ENCODE measurements around the gene SH3RF3.
"Not testable (repeated sequence)": the region's sequence is repeated elsewhere in the genome, so short reads cannot be mapped to it uniquely, and the experiment has no call there.

The SH3RF3 gene

DNA sequence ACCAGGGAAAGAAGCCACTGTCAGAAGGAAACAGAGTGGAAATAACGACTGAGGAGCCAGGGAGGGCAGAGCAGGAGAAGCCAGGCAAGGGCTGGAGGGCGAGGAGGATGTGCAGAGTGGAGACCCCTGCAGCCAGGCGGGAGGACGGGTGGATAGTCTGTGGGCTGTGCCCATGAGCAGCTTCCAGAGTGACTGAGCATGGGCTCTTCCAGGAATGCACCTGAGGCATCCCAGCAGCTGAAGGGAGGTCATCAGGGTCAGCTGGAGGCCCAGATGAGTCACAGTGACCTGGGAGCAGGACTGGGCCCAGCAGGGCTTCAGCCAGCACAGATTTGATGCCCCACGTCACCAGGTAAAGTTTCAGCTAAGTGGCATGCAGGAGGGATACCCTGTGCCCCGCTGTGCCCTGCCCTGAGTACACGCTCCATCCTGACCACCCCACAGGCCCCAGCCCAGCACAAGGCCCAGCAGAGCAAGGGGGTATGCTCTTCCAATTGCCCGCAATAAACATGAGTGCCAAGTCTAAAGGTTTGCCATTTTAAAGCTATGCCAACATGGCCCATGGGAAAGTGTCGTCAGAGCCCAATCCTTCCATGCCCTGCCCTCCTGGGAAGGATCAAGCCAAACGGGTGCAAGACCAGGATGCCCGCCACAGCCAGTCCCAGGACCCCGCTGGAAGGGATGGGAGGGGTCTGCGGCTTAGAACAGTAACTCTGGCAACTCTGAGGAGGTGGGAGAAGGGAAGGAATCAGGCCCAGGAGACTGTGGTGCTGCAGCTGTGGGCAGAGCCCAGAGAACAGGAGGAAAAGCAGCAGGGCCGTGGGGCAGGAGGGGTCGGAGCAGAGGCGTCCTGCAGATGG, 399.1 kb downstream of the SH3RF3 start:
- no peak for DNase-seq (ENCODE audit: low spot score)

GRCh38 chr2:109528811-109529501, 400.0 kb downstream of the SH3RF3 start:
- DNase-seq (ENCODE audit: low spot score), result no peak

GRCh38 chr2:109529532-109530449, 400.8 kb downstream of the SH3RF3 start:
- no peak for DNase-seq (ENCODE audit: low spot score)

DNA sequence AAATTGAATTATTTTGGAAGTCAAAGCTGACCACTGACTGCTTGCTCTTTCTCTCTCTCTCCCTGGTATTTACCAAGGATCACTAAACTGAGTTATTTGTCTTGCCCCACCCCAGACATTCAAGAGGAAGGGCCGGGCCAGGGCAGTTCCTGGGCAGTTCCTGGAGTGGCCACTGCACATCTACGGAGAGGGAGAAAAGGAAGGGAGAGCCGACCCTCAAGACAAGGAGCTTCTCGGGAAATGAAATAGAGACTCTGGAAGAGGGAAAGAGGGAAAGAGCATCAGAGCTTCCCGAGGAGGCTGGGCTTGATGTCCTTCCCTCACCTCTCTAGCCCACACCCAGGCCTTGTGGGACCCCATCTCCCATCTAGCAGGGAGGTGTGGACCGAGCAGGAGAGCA, 401.7 kb downstream of the SH3RF3 start:
- no peak for DNase-seq (ENCODE audit: low spot score)

DNA sequence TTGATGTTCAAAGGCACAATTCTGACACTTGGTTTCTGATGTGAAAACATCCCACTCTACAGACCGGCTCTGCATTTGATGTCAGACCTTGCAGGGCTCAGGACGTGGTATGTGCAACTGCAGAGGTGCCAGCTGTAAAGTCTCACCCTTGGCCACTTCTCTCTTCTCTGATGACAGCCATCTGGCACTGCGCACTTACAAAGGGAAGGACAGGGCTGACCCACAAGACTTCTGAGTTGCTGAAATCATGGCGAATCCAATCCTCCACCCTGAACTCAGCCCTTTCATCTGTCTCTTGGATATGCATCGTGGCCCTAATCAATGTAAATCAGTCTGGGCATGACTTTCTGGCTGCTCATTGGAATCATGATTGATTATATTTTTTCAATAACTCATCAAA, 402.2 kb downstream of the SH3RF3 start:
- DNase-seq (ENCODE audit: low spot score), result no peak

DNA sequence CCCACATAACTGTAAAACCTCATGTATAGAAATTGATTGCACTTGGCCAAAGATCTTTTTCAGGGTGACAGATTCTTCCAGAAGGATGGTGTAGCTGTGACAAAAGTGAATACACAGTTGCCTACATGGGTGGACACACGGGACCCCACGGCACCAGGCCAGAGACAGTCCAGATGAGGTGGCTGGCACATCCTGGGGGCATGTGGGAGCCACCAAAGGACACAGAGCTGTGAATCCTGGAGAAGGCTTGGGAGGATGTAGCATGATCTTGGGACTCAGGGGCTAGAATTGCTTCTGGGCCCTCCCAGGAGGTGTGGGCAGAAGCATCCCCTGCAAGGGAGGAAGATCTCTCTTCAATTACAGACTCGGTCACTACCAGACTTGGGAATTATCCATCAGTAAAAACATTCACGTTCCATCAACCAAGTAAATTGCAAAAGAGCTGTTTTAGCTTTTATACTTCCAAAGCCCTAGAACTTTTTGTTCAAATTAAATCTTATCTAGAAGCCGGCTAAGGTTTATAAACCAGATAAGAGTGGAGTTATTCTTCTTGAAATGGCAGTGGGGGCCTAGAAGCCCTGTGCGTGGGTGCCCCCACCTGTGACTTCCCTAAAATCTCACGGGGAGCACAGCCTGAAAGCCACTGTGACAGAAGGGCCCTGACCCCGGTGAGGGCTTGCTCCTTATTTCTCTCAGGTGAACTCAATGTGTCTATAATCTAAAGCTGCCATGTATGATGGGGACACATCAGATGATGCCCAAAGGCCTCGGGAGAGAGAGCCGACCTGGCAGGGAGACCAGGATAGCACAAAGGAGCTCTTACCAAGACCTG, 403.1 kb downstream of the SH3RF3 start:
- no peak for DNase-seq (ENCODE audit: low spot score)

DNA sequence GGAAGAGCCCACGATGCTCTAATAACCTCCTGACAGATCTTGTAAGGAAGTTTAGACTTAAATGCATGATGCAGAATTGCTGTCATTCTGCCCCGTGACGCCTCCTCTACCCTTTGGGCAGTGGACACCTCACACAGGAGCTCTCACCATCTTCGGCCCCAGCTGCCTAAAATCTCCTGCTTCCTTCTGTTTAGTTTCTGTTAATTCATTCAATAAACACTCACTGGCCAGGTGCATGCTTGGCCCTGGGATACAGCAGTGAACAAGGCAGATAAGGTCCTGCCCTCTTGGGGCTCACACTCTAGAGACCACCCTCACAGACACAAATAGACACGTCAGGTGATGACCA, 403.7 kb downstream of the SH3RF3 start:
- DNase-seq (ENCODE audit: low spot score), result no peak

DNA sequence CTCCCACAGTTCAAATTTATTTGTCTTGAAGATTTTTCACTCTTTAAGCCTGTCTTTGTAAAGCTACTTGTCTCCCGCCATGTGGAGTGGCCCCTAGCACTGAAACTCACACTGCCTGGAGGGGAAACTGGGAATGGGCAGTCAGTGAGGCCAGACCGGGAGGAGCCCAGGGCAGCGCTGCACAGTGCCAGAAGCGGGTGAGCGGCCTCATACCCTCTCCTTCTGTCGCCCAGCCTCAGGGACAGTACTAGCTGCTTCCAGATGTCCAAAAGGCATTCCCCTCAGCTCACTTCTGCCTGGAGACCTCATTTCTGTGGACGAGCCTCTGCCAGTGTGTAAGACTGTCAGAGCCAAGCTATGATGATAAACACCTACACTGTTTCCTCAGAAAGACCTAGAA, 404.8 kb downstream of the SH3RF3 start:
- no peak for DNase-seq (ENCODE audit: low spot score)

DNA sequence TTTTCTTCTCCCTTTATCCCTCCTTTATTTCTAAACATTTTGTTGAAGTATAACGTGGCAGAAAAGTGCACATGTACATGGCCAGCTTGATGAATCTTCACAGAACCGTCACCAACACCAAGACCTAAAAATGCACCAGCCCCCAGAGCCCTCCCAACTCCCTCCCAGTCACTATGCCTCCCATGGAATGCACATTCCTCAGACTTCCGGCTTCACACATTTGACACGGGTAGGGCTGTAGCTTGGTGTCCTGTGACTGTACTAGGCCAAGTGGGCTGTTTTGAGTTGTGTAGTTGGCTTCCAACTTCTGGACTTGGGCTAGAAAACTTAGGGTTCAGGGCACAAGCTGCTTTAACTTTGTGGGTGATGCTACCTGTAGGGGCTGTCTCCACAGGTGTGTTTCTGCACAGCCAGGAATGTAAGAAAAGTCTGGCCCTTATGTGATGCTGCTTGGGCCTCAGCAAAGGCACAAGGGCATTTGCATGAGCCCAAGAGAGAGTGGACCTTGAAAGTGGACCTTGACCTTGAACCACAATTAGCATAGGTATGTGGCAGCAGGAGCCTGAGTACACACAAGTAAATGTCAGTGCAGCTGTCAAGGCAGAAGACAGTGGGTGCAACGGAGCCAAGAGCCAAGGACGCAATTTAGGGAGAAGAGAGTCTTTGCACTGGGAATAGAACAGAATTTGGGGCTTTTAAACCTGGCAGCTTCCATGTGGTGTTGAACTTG, 406.4 kb downstream of the SH3RF3 start:
- DNase-seq (ENCODE audit: low spot score), result no peak

- DNase-seq (ENCODE audit: low spot score), result not testable (repeated sequence)
Observed at GRCh38 chr2:109536556-109536955, 407.6 kb downstream of the SH3RF3 start.

GRCh38 chr2:109537565-109538222, 408.7 kb downstream of the SH3RF3 start:
- no peak for DNase-seq (ENCODE audit: low spot score)

- DNase-seq (ENCODE audit: low spot score), result no peak
Observed at GRCh38 chr2:109538546-109538945, 409.5 kb downstream of the SH3RF3 start.

DNA sequence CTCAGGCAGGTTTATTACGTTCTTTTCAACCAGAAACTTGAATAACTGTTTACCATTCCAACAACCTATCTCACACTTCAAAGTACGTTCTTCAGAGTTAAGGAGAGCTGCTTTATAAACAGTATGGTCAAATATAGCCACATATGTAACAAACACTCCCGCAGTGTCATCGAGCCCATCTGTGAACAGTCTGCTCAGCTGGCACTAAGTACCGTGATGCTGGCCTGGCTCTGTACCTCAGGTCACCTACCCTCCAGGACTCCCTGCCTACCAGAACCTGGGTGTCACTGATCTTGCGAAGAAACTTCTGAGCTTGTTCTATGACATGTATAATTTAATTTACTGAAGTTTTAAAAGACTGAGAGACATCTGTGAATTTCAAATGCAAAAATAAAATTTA, 413.4 kb downstream of the SH3RF3 start:
- no peak for DNase-seq (ENCODE audit: low spot score)

- DNase-seq (ENCODE audit: low spot score), result peak; percentile 18
Observed at GRCh38 chr2:109545828-109546713, 417.1 kb downstream of the SH3RF3 start.

DNA sequence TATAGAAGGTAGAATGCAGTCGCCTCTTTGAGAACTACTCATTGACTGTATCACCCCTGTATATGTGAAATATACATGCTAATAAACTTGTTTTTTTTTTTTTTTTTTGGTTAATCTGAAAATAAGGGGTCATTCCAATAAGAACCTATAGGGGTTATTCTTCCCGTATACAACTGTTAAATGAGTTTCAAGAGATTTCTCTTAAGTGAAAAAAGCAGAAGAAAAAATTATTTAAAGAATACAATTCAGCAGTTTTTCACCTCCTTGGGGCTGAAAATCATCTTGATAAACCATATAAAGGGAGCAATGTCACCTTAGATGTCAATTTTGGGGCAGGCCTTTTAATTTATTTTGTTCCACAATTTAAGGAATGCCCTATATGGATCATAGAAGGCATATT, 418.3 kb downstream of the SH3RF3 start:
- DNase-seq (ENCODE audit: low spot score), result no peak

DNA sequence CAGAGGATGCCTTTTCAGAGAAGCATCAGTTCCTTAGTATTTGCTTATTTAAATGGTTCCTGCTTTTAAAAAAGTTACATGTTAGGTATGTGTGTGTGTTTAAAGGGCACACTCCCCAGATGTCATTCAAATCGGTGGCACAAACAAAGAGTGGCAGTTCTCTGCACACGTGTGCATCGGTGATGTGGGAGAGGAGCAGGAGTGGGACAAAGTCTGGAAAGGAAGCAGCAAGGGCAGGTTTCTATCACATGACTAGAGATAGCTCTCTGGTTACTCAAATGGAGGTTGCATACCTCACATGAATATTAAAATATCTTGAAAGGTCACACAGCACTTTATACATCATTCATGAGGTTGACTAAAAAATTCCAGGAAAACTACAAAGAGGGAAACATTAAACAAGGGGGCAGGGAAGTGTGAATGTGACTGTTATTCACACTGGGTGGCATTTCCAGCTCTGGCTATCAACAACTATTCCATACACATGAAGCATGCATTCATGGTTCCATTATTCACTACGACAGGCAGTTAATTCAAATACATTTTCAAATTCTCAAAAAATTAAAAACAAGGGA, 420.1 kb downstream of the SH3RF3 start:
- no peak for DNase-seq (ENCODE audit: low spot score)

Data from LoVo (cell line).